ENCODE data around the gene KRTAP5-8. TPM values are rescaled to one million over a fixed set of nuclear protein-coding genes. Genes with fewer than 3 reads are reported as not detected.

The KRTAP5-8 gene
- total RNA-seq, 1 experiment from 2014 or later: not detected

- peaks cover 14% of the 10 kb centered on the region for H3K36me3 ChIP-seq (ENCODE audit: low read depth, low read length)
- POLR2A ChIA-PET (ENCODE audit: unreplicated experiment): no interaction called here
These were observed 45.9 kb upstream of the KRTAP5-8 start for GRCh38 chr11:71491940-71492339.

GRCh38 chr11:71495286-71496230 lies 42.3 kb upstream of the KRTAP5-8 start:
- ATAC-seq: no peak
- intact Hi-C loops (cut with micrococcal nuclease): no loop called here
- no peaks in the 10 kb centered on the region for H3K9me3 ChIP-seq (ENCODE audit: low read length)
- peaks cover 14% of the 10 kb centered on the region; the same call in 1 of the 2 replicates for H3K4me1 ChIP-seq (ENCODE audit: insufficient read depth, low read length)
- no peak for DNase-seq
- no peaks in the 10 kb centered on the region for H3K27me3 ChIP-seq (ENCODE audit: low read length)
- H3K36me3 ChIP-seq (ENCODE audit: low read depth, low read length): peaks cover 36% of the 10 kb centered on the region
- H3K79me2 ChIP-seq (ENCODE audit: low read length): no peaks in the 10 kb centered on the region
- TF ChIP-seq EZH2 (IDR thresholded peaks at IDR 0.05; ENCODE audit: low read length, unreplicated experiment) (no peak), EZH2phosphoT487 (IDR thresholded peaks at IDR 0.05; ENCODE audit: borderline replicate concordance, low read length) (no peak)
- TF ChIP-seq, protein P1, sequence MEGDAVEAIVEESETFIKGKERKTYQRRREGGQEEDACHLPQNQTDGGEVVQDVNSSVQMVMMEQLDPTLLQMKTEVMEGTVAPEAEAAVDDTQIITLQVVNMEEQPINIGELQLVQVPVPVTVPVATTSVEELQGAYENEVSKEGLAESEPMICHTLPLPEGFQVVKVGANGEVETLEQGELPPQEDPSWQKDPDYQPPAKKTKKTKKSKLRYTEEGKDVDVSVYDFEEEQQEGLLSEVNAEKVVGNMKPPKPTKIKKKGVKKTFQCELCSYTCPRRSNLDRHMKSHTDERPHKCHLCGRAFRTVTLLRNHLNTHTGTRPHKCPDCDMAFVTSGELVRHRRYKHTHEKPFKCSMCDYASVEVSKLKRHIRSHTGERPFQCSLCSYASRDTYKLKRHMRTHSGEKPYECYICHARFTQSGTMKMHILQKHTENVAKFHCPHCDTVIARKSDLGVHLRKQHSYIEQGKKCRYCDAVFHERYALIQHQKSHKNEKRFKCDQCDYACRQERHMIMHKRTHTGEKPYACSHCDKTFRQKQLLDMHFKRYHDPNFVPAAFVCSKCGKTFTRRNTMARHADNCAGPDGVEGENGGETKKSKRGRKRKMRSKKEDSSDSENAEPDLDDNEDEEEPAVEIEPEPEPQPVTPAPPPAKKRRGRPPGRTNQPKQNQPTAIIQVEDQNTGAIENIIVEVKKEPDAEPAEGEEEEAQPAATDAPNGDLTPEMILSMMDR (conservative IDR thresholded peaks at IDR 0.05; ENCODE audit: low read depth, low read length): no peak
- BruUV-seq (replicated peaks): no TSS peak
- no peaks in the 10 kb centered on the region for H4K20me1 ChIP-seq (ENCODE audit: low read length)
- no peak overlapping the region for H3K9ac ChIP-seq (ENCODE audit: low read length)
- no peak overlapping the region for H3K4me2 ChIP-seq (ENCODE audit: low read length)
- H2AFZ ChIP-seq (ENCODE audit: low read length): no peak overlapping the region
- CTCF ChIA-PET: no interaction called here
- no peak overlapping the region for H3K4me3 ChIP-seq (ENCODE audit: low read length)
- POLR2A ChIA-PET (ENCODE audit: unreplicated experiment): no interaction called here
- H3K9me2 ChIP-seq (replicated peaks; ENCODE audit: low read length): no peaks in the 10 kb centered on the region
- H3K27ac ChIP-seq (ENCODE audit: low read length): no peak overlapping the region
- no peaks in the 10 kb centered on the region for H3F3A ChIP-seq (ENCODE audit: low read length, unreplicated experiment)

More at GRCh38 chr11:71491940-71492339, 45.9 kb upstream of the KRTAP5-8 start:
- CTCF ChIA-PET: no interaction called here
- Histone ChIP-seq H3K27ac (ENCODE audit: low read length) (no peak overlapping the region), H4K20me1 (ENCODE audit: low read length) (no peaks in the 10 kb centered on the region), H3K9me2 (replicated peaks; ENCODE audit: low read length) (no peaks in the 10 kb centered on the region), H3K9me3 (ENCODE audit: low read length) (no peaks in the 10 kb centered on the region), H3K79me2 (ENCODE audit: low read length) (no peaks in the 10 kb centered on the region), H3K4me1 (ENCODE audit: insufficient read depth, low read length) (peaks cover 13% of the 10 kb centered on the region), H3F3A (ENCODE audit: low read length, unreplicated experiment) (no peaks in the 10 kb centered on the region), H2AFZ (ENCODE audit: low read length) (no peak overlapping the region), H3K27me3 (ENCODE audit: low read length) (no peaks in the 10 kb centered on the region), H3K4me3 (ENCODE audit: low read length) (no peak overlapping the region), H3K4me2 (ENCODE audit: low read length) (no peak overlapping the region), H3K9ac (ENCODE audit: low read length) (no peak overlapping the region)
- BruUV-seq (replicated peaks): no TSS peak
- intact Hi-C loops (cut with micrococcal nuclease): no loop called here
- no peak for ATAC-seq
- TF ChIP-seq EZH2 (IDR thresholded peaks at IDR 0.05; ENCODE audit: low read length, unreplicated experiment) (no peak), EZH2phosphoT487 (IDR thresholded peaks at IDR 0.05; ENCODE audit: borderline replicate concordance, low read length) (no peak)
- TF ChIP-seq, protein P1 (conservative IDR thresholded peaks at IDR 0.05; ENCODE audit: low read depth, low read length): no peak
- DNase-seq: no peak

DNA sequence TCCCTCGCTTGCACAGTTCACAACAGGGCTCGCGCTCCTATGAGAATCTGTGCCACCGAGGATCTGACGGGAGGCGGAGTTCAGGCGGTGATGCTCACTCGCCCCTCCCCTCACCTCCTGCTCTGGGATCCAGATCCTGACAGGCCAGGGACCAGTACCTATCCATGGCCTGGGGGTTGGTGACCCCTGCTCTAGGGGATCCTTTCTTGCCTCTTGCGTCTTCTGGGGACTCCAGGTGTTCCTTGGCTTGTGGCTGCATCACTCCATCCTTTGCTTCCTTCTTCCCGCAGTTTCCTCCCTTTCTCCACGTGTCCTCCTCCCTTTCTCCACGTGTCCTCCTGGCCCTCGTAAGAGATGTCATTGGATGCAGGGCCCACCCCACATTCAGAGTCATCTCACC lies 41.4 kb upstream of the KRTAP5-8 start:
- no peak for ATAC-seq
- DNase-seq: no peak
- ChIA-PET POLR2A (ENCODE audit: unreplicated experiment) (no interaction called here), CTCF (no interaction called here)
- H3K79me2 ChIP-seq (ENCODE audit: low read length): no peaks in the 10 kb centered on the region
- no peak overlapping the region for H3K4me2 ChIP-seq (ENCODE audit: low read length)
- H3K9ac ChIP-seq (ENCODE audit: low read length): no peak overlapping the region
- H3K36me3 ChIP-seq (ENCODE audit: low read depth, low read length): peaks cover 36% of the 10 kb centered on the region
- H3K4me3 ChIP-seq (ENCODE audit: low read length): no peak overlapping the region
- no peak overlapping the region for H3K27ac ChIP-seq (ENCODE audit: low read length)
- H3K9me3 ChIP-seq (ENCODE audit: low read length): no peaks in the 10 kb centered on the region
- no peak overlapping the region for H2AFZ ChIP-seq (ENCODE audit: low read length)
- no TSS peak for BruUV-seq (replicated peaks)
- TF ChIP-seq EZH2phosphoT487 (IDR thresholded peaks at IDR 0.05; ENCODE audit: borderline replicate concordance, low read length): no peak
- no peak for TF ChIP-seq EZH2 (IDR thresholded peaks at IDR 0.05; ENCODE audit: low read length, unreplicated experiment)
- TF ChIP-seq, protein P1 (conservative IDR thresholded peaks at IDR 0.05; ENCODE audit: low read depth, low read length): no peak
- H3K9me2 ChIP-seq (replicated peaks; ENCODE audit: low read length): no peaks in the 10 kb centered on the region
- peaks cover 16% of the 10 kb centered on the region; the same call in 1 of the 2 replicates for H3K4me1 ChIP-seq (ENCODE audit: insufficient read depth, low read length)
- no peaks in the 10 kb centered on the region for H4K20me1 ChIP-seq (ENCODE audit: low read length)
- H3K27me3 ChIP-seq (ENCODE audit: low read length): no peaks in the 10 kb centered on the region
- H3F3A ChIP-seq (ENCODE audit: low read length, unreplicated experiment): no peaks in the 10 kb centered on the region
- intact Hi-C loops (cut with micrococcal nuclease): no loop called here
